IPS-11a (cell line): Measurements from ENCODE around the gene UXS1.

ENCODE experiments used
- H3K4me3 ChIP-seq: one replicate; pipeline ENCODE4 v1.5.1; 2013; ENCODE audit warnings: low read depth, low read length, control low read depth

Gene UXS1

GRCh38 chr2:106189764-106190468, 4.2 kb downstream of the UXS1 start:
- no peak overlapping the region for H3K4me3 ChIP-seq

DNA sequence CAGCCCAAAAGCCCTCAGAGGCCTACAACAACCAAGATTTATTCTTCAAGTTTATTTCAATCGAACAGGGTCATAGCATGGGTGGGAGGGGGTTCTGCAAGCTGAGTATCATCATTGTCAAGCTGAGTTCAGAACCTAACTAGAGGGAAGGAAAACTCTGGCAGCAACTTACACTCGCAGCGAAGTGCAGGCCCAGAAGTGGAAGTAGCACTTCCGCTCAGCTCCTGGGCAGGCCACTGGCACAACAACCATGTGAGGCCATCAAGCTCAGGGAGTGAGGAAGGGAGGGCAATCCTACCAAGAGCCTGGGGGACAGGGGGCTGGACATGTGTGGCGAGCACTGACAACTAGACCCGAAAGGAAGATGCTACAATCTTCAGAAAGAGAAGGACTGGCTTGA, 4.8 kb downstream of the UXS1 start:
- no peak overlapping the region for H3K4me3 ChIP-seq

DNA sequence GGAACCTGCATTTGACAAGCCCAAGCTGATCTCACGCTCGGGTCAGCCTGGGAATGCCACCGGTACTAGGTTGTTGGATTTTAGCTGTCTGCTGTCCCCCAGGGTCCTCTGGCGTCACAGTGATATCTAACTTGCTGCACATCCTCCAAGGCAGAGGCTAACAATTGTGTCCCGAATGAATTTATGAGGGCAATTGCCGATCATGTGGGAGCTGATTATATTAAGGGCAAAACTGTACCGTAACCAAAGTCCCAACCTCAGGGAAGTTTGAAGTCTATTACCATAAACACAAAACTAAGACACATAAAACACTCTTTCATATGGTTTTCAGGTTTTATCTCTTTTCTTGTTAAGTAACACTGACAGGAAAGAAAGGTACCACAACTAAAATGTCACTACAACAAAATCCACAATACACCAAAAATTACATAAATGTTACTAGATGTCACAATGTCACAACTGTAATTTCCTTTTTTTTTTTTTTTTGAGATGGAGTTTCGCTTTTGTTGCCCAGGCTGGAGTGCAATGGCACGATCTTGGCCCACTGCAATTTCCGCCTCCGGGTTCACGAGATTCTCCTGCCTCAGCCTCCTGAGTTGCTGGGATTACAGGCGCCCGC, 6.7 kb downstream of the UXS1 start:
- no peak overlapping the region for H3K4me3 ChIP-seq

GRCh38 chr2:106185475-106186184, 8.5 kb downstream of the UXS1 start:
- H3K4me3 ChIP-seq, result no peak overlapping the region

GRCh38 chr2:106184857-106185256, 9.2 kb downstream of the UXS1 start:
- no peak overlapping the region for H3K4me3 ChIP-seq

DNA sequence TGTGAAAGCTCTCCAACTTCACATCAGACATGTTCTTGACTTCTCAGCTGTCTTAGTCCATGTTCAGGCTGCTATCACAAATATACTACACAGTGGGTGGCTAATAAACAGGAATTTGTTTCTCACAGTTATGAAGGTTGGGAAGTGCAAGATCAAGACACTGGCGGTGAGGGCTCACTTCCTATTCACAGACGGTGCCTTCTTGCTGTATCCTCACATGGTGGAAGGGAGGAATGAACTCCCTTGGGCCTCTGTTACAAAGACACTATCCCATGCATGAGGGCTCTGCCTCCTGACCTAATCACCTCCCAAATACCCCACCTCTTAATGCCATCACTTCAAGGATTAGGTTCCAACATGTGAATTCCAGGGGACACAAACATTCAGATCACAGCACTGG, 9.7 kb downstream of the UXS1 start:
- H3K4me3 ChIP-seq, result no peak overlapping the region

DNA sequence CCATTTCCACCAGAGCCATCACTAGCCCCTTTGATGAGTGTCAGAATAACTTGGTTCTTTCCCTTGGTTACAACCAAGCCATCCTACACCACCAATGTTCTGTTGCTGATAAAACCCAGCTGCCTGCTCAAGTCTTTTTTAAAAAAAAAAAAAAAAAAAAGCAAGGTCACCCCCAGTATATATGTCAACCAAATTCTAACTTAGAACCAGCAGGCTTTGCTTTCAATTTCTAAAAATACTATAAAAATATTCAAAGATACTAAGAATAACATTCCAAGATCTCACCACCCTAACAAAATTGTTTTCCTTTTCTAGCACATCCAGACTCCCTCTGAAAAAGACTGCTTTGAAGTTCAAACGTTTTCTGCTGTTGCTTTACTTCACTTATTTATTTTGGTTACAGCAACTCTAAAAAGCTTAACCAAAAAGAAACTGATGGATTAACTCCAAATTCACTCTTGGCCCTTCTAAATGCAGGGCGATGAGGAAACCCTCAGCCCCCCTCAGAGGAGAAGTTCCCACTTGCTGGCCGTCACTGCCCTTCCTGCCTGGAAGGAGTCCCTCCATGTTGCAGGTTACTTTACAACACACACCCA, 10.9 kb downstream of the UXS1 start:
- H3K4me3 ChIP-seq, result no peak overlapping the region

GRCh38 chr2:106181064-106181463, 13.0 kb downstream of the UXS1 start:
- no peak overlapping the region for H3K4me3 ChIP-seq

- no peak overlapping the region for H3K4me3 ChIP-seq
Measured at GRCh38 chr2:106180602-106181001, 13.5 kb downstream of the UXS1 start.

GRCh38 chr2:106178716-106179115, 15.4 kb downstream of the UXS1 start:
- no peak overlapping the region for H3K4me3 ChIP-seq

DNA sequence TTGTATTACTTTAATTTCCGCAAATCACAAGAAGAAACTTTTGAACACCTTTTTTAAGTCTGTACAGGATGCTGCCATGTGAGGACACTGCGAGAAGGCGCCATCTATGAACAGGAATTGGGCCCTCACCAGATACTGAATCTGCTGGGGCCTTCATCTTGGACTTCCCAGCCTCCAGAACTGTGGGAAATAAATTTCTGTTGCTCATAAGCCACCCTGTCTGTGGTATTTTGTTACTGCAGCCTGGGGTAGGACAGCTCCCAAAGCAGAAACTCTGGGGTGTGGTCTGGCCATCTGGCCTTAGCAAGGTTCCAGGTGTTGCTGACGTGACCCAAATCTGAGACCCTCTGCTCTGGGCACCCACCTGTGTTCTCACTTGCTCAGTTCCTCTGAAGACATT, 16.5 kb downstream of the UXS1 start:
- H3K4me3 ChIP-seq, result no peak overlapping the region

DNA sequence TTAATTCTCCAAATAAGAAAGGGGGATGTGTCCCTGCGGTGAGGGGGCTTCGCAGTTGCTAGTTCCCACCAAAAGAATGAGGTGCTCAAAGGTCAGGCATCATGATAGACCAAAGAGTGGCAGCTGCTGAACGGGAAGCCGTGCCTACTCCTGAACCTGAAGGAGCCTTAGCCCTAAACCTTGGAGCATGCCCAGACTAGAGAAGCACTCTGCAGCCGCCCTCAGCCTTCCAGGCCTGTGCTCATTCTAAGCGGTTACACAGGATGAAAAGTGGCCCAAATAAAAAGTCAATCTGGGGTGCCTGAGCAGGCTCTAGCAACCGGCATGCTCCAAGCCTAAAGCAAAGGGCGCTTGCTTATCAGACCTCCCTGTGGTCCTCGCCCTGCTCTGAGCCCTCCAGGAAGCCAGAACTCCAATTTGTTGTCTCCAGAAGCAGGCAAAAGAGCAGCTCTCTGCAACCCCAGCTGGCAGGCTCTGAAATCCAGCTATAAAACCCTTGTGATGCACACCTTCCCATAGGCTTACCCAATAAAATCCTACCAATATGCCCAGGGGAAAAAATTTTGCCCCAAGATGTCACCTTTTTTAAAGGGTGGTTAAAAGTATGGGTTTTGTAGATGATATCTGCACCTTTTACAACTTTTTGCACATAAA, 17.5 kb downstream of the UXS1 start:
- H3K4me3 ChIP-seq, result no peak overlapping the region

- H3K4me3 ChIP-seq, result no peak overlapping the region
Measured at GRCh38 chr2:106175086-106175850, 18.8 kb downstream of the UXS1 start.

DNA sequence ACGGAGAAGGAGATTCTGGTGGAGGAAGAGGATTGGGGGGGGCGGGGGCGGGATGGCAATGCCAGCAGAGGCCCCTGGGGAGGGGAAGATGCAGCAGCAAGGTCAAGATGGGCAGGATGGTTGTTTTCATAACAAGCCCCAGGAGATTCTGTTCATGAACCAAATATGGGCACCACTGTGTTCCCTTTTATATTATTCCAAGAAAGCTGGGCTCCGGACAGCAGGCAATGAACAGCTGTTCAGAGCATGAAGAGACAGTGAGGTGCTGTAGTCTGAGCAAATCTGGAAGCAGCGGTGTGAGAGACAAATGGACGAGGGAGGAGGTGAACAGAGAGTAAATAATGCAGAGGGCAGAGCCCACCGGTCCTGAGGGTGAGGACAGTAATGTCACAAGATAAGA, 20.0 kb downstream of the UXS1 start:
- H3K4me3 ChIP-seq, result no peak overlapping the region

DNA sequence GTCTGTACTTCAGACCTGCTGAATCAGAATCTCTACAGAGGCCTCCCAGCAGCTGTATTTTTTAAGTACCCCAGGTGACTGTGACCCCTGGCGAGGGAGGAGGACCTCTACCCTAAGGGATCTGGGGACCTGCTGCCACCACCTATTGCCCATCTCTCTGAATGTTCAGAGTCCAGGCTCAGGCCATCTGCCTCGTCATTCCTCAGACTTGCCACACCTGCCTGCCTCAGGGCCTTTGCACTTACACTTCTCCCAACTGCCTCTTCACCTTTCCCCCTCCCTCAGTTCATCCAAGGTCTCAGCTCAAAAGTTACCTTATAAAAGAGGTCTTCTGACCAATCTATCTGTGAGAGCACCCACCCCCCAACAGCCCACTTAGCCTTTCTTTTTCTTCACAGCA, 21.5 kb downstream of the UXS1 start:
- H3K4me3 ChIP-seq, result no peak overlapping the region

DNA sequence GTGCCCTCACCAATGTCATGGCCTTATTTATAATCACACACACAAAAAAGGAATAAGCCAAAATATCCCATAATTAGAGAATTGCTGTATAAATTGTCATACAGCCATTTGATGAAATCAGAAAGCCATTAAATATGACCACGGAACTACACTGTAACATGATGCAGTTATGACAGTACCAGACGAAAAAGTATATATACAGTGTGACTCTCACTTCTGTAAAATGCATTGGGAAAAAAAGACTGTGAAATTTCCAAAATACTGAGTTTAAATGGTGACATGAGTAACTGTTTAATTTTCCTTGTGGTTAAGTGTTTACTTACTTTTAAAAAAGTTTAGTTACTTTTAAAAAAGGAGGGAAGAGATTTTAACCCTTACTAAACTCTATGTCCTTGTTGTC, 25.4 kb downstream of the UXS1 start:
- H3K4me3 ChIP-seq, result no peak overlapping the region

DNA sequence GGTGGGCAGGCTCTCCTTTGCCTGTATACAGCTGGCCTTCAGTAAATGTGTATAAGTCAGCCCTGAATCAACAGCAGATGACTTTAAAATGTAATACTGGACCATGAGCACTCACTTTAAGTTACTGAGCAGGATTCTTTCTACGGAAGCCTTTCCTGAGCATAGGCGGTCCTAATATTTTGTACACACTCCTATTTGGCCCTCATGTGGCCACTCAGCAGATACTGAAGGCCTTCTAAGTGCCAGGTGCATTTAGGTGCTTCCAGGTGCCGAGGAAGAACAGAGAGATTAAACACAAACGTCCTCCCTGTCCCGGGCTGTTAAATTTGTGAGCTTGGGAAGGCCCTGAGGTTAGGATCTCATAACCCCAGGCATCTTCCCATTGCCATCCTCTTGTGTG, 27.0 kb downstream of the UXS1 start:
- H3K4me3 ChIP-seq, result no peak overlapping the region

DNA sequence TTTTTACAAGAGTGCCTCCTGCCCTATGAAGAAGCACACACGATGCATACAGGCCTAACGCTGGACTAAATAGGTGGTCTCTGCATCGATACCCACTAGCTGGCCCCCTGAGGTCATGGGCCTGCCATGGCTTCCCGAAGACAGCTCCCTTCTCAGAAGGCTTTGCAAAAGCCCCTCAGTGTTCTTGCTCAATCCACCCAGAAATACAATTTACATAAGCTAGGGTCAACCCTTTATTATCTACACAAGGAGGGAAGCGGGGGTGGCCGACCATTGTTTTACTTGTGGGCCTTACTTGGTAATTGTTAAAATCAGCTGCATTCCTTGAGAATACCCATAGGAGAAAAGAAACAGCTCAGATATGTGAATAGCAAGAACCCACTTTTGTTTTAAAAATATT, 28.5 kb downstream of the UXS1 start:
- no peak overlapping the region for H3K4me3 ChIP-seq

DNA sequence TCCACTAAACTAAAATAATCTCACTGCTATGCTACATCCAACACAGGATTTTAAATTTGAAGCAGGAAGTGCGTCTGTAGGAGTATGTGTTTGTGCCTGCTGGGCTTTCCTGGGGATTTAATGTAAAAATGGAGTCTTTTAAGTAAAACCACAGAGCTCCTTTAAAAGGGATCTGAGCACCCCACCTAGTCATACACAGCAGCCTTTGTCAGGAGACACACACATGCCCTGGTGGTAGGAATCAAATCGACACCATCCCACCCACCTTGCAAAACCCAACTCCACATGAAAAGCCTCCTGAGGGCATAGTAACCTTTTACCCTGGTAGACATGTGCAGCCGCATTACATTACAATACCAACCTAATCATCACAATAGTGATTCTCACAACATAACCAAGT, 29.1 kb downstream of the UXS1 start:
- H3K4me3 ChIP-seq, result no peak overlapping the region

- no peak overlapping the region for H3K4me3 ChIP-seq
Measured at GRCh38 chr2:106163948-106164545, 30.1 kb downstream of the UXS1 start.
